Gastroesophageal sphincter (tissue), 3 donors: Measurements from ENCODE around the gene GPR68.

Experiments used
- EP300 ChIP-seq: sonication (generic); formaldehyde crosslinking; IDR thresholded peaks from one replicate; pipeline ENCODE4 v1.6.1; 2017; ENCODE audit warnings: antibody characterized with exemption, mild to moderate bottlenecking
- POLR2A ChIP-seq, 2 donors: fragments of 450-650 bp; IDR thresholded peaks; one replicate each; pipeline ENCODE4 v1.6.1; 2017; ENCODE audit warnings: antibody characterized with exemption in 2 of 2, mild to moderate bottlenecking in 2 of 2, moderate library complexity in 1 of 2
- POLR2AphosphoS5 ChIP-seq: sonication (generic); formaldehyde crosslinking; IDR thresholded peaks from one replicate; pipeline ENCODE4 v1.6.1; 2017; ENCODE audit warnings: antibody characterized with exemption
- TF ChIP-seq, protein P1 (sequence below), 4 experiments: fragments of 200-600 bp in 2 of 4; fragments of 450-650 bp in 2 of 4; sonication (generic) in 1 of 4; IDR thresholded peaks; one replicate each; pipeline ENCODE4 v1.5.1; 2017 to 2019; ENCODE audit warnings: antibody characterized with exemption in 4 of 4, mild to moderate bottlenecking in 2 of 4, moderate library complexity in 2 of 4

DNA sequence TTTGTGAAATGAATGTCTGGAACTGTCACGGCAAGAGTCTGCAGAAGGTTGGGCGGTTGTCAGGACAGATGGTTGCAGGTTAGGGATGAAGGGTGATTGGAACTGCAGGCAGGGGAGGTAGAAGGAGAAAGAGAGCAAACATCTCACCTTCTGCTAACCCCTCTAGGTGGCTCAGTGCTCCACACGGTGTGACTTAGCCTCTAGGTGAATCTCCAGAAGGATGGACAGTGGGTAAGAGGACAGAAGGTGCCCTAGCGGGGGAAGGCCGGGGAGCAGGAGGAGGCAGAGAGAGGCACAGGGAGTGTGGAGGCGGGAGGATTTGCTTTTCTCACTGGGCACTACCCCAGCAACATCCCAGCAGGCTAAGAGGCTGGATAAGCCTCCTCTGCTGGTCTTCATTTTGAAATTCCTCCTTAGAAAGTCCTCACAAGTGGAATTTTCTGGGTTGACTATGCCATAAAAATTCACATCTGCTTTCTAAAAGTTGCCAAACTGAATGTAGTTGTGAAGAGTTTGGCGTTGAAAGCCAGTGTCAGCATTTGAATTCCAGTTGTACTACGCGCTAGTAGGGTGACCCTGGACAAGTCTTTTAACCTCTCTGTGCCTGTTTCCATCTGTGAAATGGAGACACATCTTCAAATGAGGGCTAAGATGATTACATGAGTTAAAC lies 10.7 kb upstream of the GPR68 start:
- TF ChIP-seq, protein P1, sequence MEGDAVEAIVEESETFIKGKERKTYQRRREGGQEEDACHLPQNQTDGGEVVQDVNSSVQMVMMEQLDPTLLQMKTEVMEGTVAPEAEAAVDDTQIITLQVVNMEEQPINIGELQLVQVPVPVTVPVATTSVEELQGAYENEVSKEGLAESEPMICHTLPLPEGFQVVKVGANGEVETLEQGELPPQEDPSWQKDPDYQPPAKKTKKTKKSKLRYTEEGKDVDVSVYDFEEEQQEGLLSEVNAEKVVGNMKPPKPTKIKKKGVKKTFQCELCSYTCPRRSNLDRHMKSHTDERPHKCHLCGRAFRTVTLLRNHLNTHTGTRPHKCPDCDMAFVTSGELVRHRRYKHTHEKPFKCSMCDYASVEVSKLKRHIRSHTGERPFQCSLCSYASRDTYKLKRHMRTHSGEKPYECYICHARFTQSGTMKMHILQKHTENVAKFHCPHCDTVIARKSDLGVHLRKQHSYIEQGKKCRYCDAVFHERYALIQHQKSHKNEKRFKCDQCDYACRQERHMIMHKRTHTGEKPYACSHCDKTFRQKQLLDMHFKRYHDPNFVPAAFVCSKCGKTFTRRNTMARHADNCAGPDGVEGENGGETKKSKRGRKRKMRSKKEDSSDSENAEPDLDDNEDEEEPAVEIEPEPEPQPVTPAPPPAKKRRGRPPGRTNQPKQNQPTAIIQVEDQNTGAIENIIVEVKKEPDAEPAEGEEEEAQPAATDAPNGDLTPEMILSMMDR (IDR thresholded peaks at IDR 0.05): no peak
- TF ChIP-seq POLR2AphosphoS5: no peak
- no peak for TF ChIP-seq POLR2A (IDR thresholded peaks at IDR 0.05)
- TF ChIP-seq EP300: no peak
